Measurements from ENCODE around the gene OR51B4. TPM values are rescaled to one million over a fixed set of nuclear protein-coding genes. Genes with fewer than 3 reads are reported as not detected.

The OR51B4 gene
- total RNA-seq, 4 donors from 2014 or later = 0.42 to 1.5 (median 0.98) TPM; not detected in 1

- TF ChIP-seq EP300 (IDR thresholded peaks at IDR 0.05) = no peak
- TF ChIP-seq CTCF (IDR thresholded peaks at IDR 0.05) = no peak
- no peak for TF ChIP-seq POLR2A (IDR thresholded peaks at IDR 0.05)
These were observed 49.4 kb downstream of the OR51B4 start for GRCh38 chr11:5252192-5252918.

GRCh38 chr11:5251746-5252145 is 50.0 kb downstream of the OR51B4 start:
- Histone ChIP-seq H3K27ac (no peak overlapping the region), H3K9me3 (no peaks in the 10 kb centered on the region), H3K4me1 (no peaks in the 10 kb centered on the region), H3K27me3 (no peaks in the 10 kb centered on the region), H3K36me3 (no peaks in the 10 kb centered on the region), H3K4me3 (no peak overlapping the region)
- WGBS, 2 donors = 68 to 73% methylated on average over 2 of the region's 2 CpGs
- no peak for DNase-seq (ENCODE audit: low spot score in 2 of 2)
- no peak for TF ChIP-seq CTCF (IDR thresholded peaks at IDR 0.05)
- TF ChIP-seq EP300 (IDR thresholded peaks at IDR 0.05) = no peak
- no peak for TF ChIP-seq POLR2A (IDR thresholded peaks at IDR 0.05)

More at GRCh38 chr11:5252192-5252918, 49.4 kb downstream of the OR51B4 start:
- Histone ChIP-seq H3K36me3 (no peaks in the 10 kb centered on the region), H3K27me3 (no peaks in the 10 kb centered on the region), H3K9me3 (no peaks in the 10 kb centered on the region), H3K4me3 (no peak overlapping the region), H3K27ac (no peak overlapping the region), H3K4me1 (no peaks in the 10 kb centered on the region)
- WGBS, 2 donors = 45 to 49% methylated on average over 9 of the region's 9 CpGs
- no peak for DNase-seq (ENCODE audit: low spot score in 2 of 2)

Other genes with a start within 250 kb of the OR51B4 start
- gene OR52E2, start 242.3 kb downstream of the OR51B4 start, total RNA-seq = not detected
- gene OR52E1, start 232.4 kb downstream of the OR51B4 start, total RNA-seq = not detected
- not detected for gene OR52A5, start 163.6 kb downstream of the OR51B4 start, total RNA-seq
- gene OR52A1, start 147.2 kb downstream of the OR51B4 start, total RNA-seq = not detected
- not detected for gene OR51V1, start 101.3 kb downstream of the OR51B4 start, total RNA-seq
- gene HBB, start 74.9 kb downstream of the OR51B4 start, total RNA-seq = 100 to 1,000 TPM in 2 of 4 donors, 10 to 100 TPM in 1, not detected in 1; 61.6 to 425 (median 151) TPM
- gene HBD, start 67.5 kb downstream of the OR51B4 start, total RNA-seq = 1 to 10 TPM in 1 of 4 donors, not detected in 3; 5.4 TPM
- not detected for gene HBG1, start 52.1 kb downstream of the OR51B4 start, total RNA-seq
- gene HBG2, start 47.2 kb downstream of the OR51B4 start, total RNA-seq = not detected
- gene HBE1, start 32.0 kb downstream of the OR51B4 start, total RNA-seq = not detected
- under 1 TPM in 1 of 4 donors, not detected in 3; 0.63 TPM for gene OR51B2, start 22.4 kb upstream of the OR51B4 start, total RNA-seq
- 1 to 10 TPM in 3 of 4 donors, not detected in 1; 1.3 to 2.9 (median 2.0) TPM for gene OR51B5, start 41.6 kb upstream of the OR51B4 start, total RNA-seq
- gene OR51B6, start 49.6 kb upstream of the OR51B4 start, total RNA-seq = not detected
- gene OR51M1, start 81.9 kb upstream of the OR51B4 start, total RNA-seq = not detected
- gene OR51Q1, start 120.2 kb upstream of the OR51B4 start, total RNA-seq = not detected
- gene OR51I1, start 139.6 kb upstream of the OR51B4 start, total RNA-seq = 1 to 10 TPM in 1 of 4 donors, not detected in 3; 3.9 TPM
- not detected for gene OR51I2, start 147.4 kb upstream of the OR51B4 start, total RNA-seq
- gene OR52D1, start 186.7 kb upstream of the OR51B4 start, total RNA-seq = not detected
- 1 to 10 TPM in 3 of 4 donors, under 1 TPM in 1; 0.84 to 4.9 (median 2.1) TPM for gene UBQLN3, start 208.0 kb upstream of the OR51B4 start, total RNA-seq
- 1 to 10 TPM; 1.2 to 3.7 (median 2.1) TPM for gene UBQLNL, start 214.8 kb upstream of the OR51B4 start, total RNA-seq
- 1 to 10 TPM in 2 of 4 donors, under 1 TPM in 1, not detected in 1; 0.84 to 7.5 (median 1.3) TPM for gene OR52H1, start 246.6 kb upstream of the OR51B4 start, total RNA-seq